ENCODE data around the gene THPO.

DNA sequence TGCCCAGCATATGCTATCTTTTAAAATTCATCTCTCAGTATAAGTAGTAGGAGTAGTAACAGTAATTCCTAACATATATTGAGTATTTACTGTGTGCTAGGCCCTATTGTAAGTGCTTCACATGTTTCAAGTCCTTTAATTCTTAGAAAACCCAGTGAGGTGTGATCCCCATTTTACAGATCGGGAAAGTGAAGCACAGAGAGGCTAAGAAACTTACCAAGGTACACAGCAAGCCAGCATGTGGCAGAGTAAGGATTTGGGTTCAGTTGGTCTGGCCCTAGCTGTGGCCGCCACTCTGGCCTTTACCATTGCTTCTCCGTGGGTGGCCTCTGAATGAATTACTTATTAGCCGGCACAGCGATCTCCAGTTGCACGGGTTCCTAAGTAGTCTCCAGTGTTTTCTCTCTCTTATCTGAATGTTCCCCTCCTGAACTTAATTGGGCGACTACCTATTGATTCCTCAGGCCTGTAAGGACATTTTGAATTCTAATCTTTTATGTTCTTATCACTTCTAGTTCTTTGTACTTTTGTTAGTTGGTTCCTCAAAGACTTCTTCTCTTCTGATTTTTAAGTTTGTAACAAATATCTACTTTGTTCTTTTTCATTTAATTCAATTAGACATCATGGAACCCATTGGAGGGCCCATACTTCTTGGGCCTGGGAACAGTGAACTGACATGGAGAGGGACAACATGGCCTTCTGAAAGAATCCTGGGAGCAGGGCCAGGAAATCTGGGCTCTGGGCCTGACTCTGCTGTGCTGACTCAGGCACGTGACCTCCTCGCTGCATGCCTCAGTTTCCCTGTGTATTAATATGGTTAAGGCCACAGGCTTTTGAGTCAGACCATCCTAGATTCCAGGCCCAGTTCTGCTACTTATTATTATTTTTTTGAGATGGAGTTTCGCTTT, 28.2 kb downstream of the THPO start:
- TF ChIP-seq, protein P1, sequence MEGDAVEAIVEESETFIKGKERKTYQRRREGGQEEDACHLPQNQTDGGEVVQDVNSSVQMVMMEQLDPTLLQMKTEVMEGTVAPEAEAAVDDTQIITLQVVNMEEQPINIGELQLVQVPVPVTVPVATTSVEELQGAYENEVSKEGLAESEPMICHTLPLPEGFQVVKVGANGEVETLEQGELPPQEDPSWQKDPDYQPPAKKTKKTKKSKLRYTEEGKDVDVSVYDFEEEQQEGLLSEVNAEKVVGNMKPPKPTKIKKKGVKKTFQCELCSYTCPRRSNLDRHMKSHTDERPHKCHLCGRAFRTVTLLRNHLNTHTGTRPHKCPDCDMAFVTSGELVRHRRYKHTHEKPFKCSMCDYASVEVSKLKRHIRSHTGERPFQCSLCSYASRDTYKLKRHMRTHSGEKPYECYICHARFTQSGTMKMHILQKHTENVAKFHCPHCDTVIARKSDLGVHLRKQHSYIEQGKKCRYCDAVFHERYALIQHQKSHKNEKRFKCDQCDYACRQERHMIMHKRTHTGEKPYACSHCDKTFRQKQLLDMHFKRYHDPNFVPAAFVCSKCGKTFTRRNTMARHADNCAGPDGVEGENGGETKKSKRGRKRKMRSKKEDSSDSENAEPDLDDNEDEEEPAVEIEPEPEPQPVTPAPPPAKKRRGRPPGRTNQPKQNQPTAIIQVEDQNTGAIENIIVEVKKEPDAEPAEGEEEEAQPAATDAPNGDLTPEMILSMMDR (IDR thresholded peaks at IDR 0.05) = no peak
- TF ChIP-seq POLR2A (IDR thresholded peaks at IDR 0.05) = no peak
- no peak for TF ChIP-seq EP300 (IDR thresholded peaks at IDR 0.05)

All from upper lobe of left lung (tissue), 4 donors.